ENCODE results near the gene PMCH. TPM values are rescaled to one million over a fixed set of nuclear protein-coding genes. Genes with fewer than 3 reads are reported as not detected.
A peak's percentile ranks its signal among the peaks of the same experiment; 100 is the strongest.

PMCH gene
- total RNA-seq, 4 donors from 2014 or later, result not detected

- Histone ChIP-seq H3K27ac (no peak overlapping the region), H3K4me1 (no peaks in the 10 kb centered on the region), H3K27me3 (no peaks in the 10 kb centered on the region), H3K36me3 (no peaks in the 10 kb centered on the region), H3K9me3 (no peaks in the 10 kb centered on the region), H3K4me3 (no peak overlapping the region)
- in situ Hi-C loops (cut with MboI; ENCODE audit: low sequenced_read_pairs in 4 of 4) (loop anchor here in 2 of 4 donors (10.0 to 25.0 kb wide), 2 partner anchors 312 to 315 kb away; partner anchors contain the start of gene IGF1 (in 2 of the 2)), intact Hi-C loops (cut with DNase I; ENCODE audit: low total_unique reads) (loop anchor here (2.0 kb wide), 1 partner anchor 596 kb away; no protein-coding TSS in a partner anchor)
- ATAC-seq (no peak), DNase-seq (no peak)
- TF ChIP-seq CTCF (IDR thresholded peaks at IDR 0.05 in 4 of 5, conservative IDR thresholded peaks at IDR 0.05 in 1 of 5) (no peak), POLR2A (IDR thresholded peaks at IDR 0.05) (no peak)
Observed at GRCh38 chr12:102172436-102172835, 25.2 kb downstream of the PMCH start.

GRCh38 chr12:102171951-102172350 is 25.7 kb downstream of the PMCH start:
- intact Hi-C loops (cut with DNase I; ENCODE audit: low total_unique reads) (loop anchor here (2.0 kb wide), 1 partner anchor 597 kb away; no protein-coding TSS in a partner anchor), in situ Hi-C loops (cut with MboI; ENCODE audit: low sequenced_read_pairs in 4 of 4) (loop anchor here in 2 of 4 donors (10.0 to 25.0 kb wide), 2 partner anchors 313 to 315 kb away; partner anchors contain the start of gene IGF1 (in 2 of the 2))
- TF ChIP-seq CTCF (IDR thresholded peaks at IDR 0.05 in 4 of 5, conservative IDR thresholded peaks at IDR 0.05 in 1 of 5), result no peak
- TF ChIP-seq POLR2A (IDR thresholded peaks at IDR 0.05), result no peak
- Histone ChIP-seq H3K27ac (no peak overlapping the region), H3K4me1 (no peaks in the 10 kb centered on the region), H3K27me3 (no peaks in the 10 kb centered on the region), H3K36me3 (no peaks in the 10 kb centered on the region), H3K4me3 (no peak overlapping the region), H3K9me3 (no peaks in the 10 kb centered on the region)
- DNase-seq, result no peak
- no peak for ATAC-seq

- Histone ChIP-seq H3K4me1 (no peaks in the 10 kb centered on the region), H3K27me3 (no peaks in the 10 kb centered on the region), H3K4me3 (no peak overlapping the region), H3K27ac (no peak overlapping the region), H3K9me3 (no peaks in the 10 kb centered on the region), H3K36me3 (no peaks in the 10 kb centered on the region)
- TF ChIP-seq CTCF (IDR thresholded peaks at IDR 0.05 in 4 of 5, conservative IDR thresholded peaks at IDR 0.05 in 1 of 5) (peak; percentile 50 to 73 (median 61)), POLR2A (IDR thresholded peaks at IDR 0.05) (no peak)
- DNase-seq (no peak), ATAC-seq (peak; percentile 58 to 70)
- in situ Hi-C loops (cut with MboI; ENCODE audit: low sequenced_read_pairs in 4 of 4), result loop anchor here (10.0 to 25.0 kb wide), 2 partner anchors 315 to 317 kb away; partner anchors contain the start of gene IGF1 (in 4 of the 4)
- intact Hi-C loops (cut with DNase I; ENCODE audit: low total_unique reads), result loop anchor here (1.0 kb wide), 1 partner anchor 314 kb away; no protein-coding TSS in a partner anchor
Observed at GRCh38 chr12:102169922-102170621, 27.6 kb downstream of the PMCH start.

GRCh38 chr12:102167821-102168604 is 29.6 kb downstream of the PMCH start:
- Histone ChIP-seq H3K4me1 (no peaks in the 10 kb centered on the region), H3K9me3 (no peaks in the 10 kb centered on the region), H3K27ac (no peak overlapping the region), H3K27me3 (no peaks in the 10 kb centered on the region), H3K4me3 (no peak overlapping the region), H3K36me3 (no peaks in the 10 kb centered on the region)
- intact Hi-C loops (cut with DNase I; ENCODE audit: low total_unique reads), result no loop called here
- ATAC-seq, result no peak
- TF ChIP-seq CTCF (IDR thresholded peaks at IDR 0.05 in 4 of 5, conservative IDR thresholded peaks at IDR 0.05 in 1 of 5), result no peak
- TF ChIP-seq POLR2A (IDR thresholded peaks at IDR 0.05), result no peak
- no peak for DNase-seq
- in situ Hi-C loops (cut with MboI; ENCODE audit: low sequenced_read_pairs in 4 of 4), result loop anchor here in 3 of 4 donors (10.0 to 25.0 kb wide), 2 partner anchors 317 to 319 kb away; partner anchors contain the start of gene IGF1 (in 3 of the 3)

All from gastrocnemius medialis (tissue), 4 donors.